ENCODE results near the gene ZSCAN30. TPM values are rescaled to one million over a fixed set of nuclear protein-coding genes. Genes with fewer than 3 reads are reported as not detected.
A peak's percentile ranks its signal among the peaks of the same experiment; 100 is the strongest.

Gene ZSCAN30
- total and polyA plus RNA-seq, 2 of the 13 experiments (the other 11 are each of a cell fraction or from before 2014, with no cell fraction given): 7.4 to 7.7 TPM

DNA sequence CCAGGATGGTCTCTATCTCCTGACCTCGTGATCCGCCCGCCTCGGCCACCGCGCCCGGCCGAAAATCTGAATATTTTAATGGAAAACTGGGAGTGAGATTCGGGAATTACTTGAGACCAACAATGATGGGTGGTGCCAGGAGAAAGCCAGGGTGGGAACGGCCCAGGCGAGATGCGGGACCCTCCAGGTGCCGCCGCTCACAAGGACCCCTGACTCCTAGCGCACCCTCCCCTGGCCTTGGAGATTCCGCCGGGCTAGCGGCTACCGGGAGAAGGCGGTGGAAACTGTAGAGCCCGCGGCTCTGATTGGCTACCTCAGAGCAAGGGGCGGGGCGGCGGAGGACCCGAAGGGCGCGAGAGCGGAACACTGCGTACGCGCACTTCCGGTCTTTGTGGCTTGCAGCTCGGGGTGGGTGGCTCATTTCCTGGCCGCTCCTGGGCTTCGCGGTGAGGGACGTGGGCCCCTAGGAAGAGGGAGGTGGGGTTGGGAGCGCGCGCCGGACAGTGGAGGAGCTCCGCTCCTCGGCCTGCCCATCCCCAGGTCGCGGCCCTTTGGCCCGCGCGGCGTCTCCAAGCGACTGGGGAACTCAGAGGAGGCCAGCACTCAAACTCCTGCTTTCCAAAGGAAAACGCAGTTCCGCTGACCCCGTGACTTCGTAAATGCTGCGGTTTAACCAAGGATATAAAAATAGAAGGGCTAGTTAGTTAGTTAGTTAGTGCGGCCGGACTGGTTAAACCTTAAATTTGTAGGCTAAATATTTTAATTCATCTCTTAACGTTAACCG, 49.2 kb downstream of the ZSCAN30 start, which contains the start of gene ZNF397 (continued):
- TF ChIP-seq ZNF30 (CRISPR knock-in tag; IDR thresholded peaks at IDR 0.05) (no peak), BHLHE40 (IDR thresholded peaks at IDR 0.05; ENCODE audit: low read length) (no peak), MBD4 (IDR thresholded peaks at IDR 0.05; ENCODE audit: borderline replicate concordance, low read length) (no peak), GATAD2A (CRISPR knock-in tag; IDR thresholded peaks at IDR 0.05) (peak; percentile 64; the same call in 1 of the 2 replicates), HOXA5 (CRISPR knock-in tag; IDR thresholded peaks at IDR 0.05) (peak; percentile 94; the same call in 1 of the 2 replicates), ZNF720 (CRISPR knock-in tag; IDR thresholded peaks at IDR 0.05) (no peak), NCOA1 (CRISPR knock-in tag; IDR thresholded peaks at IDR 0.05) (no peak), ZNF781 (CRISPR knock-in tag; IDR thresholded peaks at IDR 0.05; ENCODE audit: borderline replicate concordance, not compliant biosample characterization) (peak; percentile 58), ZNF569 (CRISPR knock-in tag; IDR thresholded peaks at IDR 0.05; ENCODE audit: borderline replicate concordance) (no peak), CCDC6 (CRISPR knock-in tag; IDR thresholded peaks at IDR 0.05) (no peak; the same call in 1 of the 2 replicates), ZNF12 (CRISPR knock-in tag; IDR thresholded peaks at IDR 0.05) (no peak), ZNF256 (CRISPR knock-in tag; conservative IDR thresholded peaks at IDR 0.05) (no peak; the same call in 1 of the 2 replicates), SP5 (CRISPR knock-in tag; IDR thresholded peaks at IDR 0.05; ENCODE audit: borderline replicate concordance, low read depth) (peak; percentile 90), ZNF468 (CRISPR knock-in tag; IDR thresholded peaks at IDR 0.05) (no peak)
- TF ChIP-seq, protein P1, sequence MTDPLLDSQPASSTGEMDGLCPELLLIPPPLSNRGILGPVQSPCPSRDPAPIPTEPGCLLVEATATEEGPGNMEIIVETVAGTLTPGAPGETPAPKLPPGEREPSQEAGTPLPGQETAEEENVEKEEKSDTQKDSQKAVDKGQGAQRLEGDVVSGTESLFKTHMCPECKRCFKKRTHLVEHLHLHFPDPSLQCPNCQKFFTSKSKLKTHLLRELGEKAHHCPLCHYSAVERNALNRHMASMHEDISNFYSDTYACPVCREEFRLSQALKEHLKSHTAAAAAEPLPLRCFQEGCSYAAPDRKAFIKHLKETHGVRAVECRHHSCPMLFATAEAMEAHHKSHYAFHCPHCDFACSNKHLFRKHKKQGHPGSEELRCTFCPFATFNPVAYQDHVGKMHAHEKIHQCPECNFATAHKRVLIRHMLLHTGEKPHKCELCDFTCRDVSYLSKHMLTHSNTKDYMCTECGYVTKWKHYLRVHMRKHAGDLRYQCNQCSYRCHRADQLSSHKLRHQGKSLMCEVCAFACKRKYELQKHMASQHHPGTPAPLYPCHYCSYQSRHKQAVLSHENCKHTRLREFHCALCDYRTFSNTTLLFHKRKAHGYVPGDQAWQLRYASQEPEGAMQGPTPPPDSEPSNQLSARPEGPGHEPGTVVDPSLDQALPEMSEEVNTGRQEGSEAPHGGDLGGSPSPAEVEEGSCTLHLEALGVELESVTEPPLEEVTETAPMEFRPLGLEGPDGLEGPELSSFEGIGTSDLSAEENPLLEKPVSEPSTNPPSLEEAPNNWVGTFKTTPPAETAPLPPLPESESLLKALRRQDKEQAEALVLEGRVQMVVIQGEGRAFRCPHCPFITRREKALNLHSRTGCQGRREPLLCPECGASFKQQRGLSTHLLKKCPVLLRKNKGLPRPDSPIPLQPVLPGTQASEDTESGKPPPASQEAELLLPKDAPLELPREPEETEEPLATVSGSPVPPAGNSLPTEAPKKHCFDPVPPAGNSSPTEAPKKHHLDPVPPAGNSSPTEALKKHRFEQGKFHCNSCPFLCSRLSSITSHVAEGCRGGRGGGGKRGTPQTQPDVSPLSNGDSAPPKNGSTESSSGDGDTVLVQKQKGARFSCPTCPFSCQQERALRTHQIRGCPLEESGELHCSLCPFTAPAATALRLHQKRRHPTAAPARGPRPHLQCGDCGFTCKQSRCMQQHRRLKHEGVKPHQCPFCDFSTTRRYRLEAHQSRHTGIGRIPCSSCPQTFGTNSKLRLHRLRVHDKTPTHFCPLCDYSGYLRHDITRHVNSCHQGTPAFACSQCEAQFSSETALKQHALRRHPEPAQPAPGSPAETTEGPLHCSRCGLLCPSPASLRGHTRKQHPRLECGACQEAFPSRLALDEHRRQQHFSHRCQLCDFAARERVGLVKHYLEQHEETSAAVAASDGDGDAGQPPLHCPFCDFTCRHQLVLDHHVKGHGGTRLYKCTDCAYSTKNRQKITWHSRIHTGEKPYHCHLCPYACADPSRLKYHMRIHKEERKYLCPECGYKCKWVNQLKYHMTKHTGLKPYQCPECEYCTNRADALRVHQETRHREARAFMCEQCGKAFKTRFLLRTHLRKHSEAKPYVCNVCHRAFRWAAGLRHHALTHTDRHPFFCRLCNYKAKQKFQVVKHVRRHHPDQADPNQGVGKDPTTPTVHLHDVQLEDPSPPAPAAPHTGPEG (CRISPR knock-in tag; IDR thresholded peaks at IDR 0.05): peak; percentile 83; the same call in 1 of the 2 replicates
- TF ChIP-seq, protein P2, sequence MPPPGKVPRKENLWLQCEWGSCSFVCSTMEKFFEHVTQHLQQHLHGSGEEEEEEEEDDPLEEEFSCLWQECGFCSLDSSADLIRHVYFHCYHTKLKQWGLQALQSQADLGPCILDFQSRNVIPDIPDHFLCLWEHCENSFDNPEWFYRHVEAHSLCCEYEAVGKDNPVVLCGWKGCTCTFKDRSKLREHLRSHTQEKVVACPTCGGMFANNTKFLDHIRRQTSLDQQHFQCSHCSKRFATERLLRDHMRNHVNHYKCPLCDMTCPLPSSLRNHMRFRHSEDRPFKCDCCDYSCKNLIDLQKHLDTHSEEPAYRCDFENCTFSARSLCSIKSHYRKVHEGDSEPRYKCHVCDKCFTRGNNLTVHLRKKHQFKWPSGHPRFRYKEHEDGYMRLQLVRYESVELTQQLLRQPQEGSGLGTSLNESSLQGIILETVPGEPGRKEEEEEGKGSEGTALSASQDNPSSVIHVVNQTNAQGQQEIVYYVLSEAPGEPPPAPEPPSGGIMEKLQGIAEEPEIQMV (CRISPR knock-in tag; IDR thresholded peaks at IDR 0.05; ENCODE audit: low read depth): 0 out of 2 replicates have a peak, but pooled peaks have one; percentile 52
- TF ChIP-seq, protein P3, sequence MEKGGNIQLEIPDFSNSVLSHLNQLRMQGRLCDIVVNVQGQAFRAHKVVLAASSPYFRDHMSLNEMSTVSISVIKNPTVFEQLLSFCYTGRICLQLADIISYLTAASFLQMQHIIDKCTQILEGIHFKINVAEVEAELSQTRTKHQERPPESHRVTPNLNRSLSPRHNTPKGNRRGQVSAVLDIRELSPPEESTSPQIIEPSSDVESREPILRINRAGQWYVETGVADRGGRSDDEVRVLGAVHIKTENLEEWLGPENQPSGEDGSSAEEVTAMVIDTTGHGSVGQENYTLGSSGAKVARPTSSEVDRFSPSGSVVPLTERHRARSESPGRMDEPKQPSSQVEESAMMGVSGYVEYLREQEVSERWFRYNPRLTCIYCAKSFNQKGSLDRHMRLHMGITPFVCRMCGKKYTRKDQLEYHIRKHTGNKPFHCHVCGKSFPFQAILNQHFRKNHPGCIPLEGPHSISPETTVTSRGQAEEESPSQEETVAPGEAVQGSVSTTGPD (CRISPR knock-in tag; IDR thresholded peaks at IDR 0.05): no peak
- TF ChIP-seq, protein P4, sequence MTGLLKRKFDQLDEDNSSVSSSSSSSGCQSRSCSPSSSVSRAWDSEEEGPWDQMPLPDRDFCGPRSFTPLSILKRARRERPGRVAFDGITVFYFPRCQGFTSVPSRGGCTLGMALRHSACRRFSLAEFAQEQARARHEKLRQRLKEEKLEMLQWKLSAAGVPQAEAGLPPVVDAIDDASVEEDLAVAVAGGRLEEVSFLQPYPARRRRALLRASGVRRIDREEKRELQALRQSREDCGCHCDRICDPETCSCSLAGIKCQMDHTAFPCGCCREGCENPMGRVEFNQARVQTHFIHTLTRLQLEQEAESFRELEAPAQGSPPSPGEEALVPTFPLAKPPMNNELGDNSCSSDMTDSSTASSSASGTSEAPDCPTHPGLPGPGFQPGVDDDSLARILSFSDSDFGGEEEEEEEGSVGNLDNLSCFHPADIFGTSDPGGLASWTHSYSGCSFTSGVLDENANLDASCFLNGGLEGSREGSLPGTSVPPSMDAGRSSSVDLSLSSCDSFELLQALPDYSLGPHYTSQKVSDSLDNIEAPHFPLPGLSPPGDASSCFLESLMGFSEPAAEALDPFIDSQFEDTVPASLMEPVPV (CRISPR knock-in tag; IDR thresholded peaks at IDR 0.05): peak; percentile 86; the same call in 1 of the 2 replicates

Data from HepG2 (cell line).